OCI-LY1 (cell line): ENCODE measurements around the gene LGALS13.

Experiments
- H2AFZ ChIP-seq: fragments of 200-600 bp; sonication (generic), shearing (Covaris generic); 2 replicates; pipeline ENCODE4 v1.6.0; 2014; ENCODE audit warnings: antibody characterized with exemption, mild to moderate bottlenecking, low read length
- H3F3A ChIP-seq: fragments of 200-600 bp; sonication (generic), shearing (Covaris generic); 2 replicates; pipeline ENCODE4 v1.6.0; 2014; ENCODE audit warnings: mild to moderate bottlenecking, antibody characterized with exemption, low read length, moderate library complexity; ENCODE audit not compliant: insufficient read depth
- H3K27ac ChIP-seq: fragments of 200-600 bp; sonication (generic); 2 replicates; pipeline ENCODE4 v1.5.1; 2014; ENCODE audit warnings: low read length, mixed run types, mild to moderate bottlenecking, low read depth; ENCODE audit not compliant: poor library complexity, severe bottlenecking
- H3K27me3 ChIP-seq: fragments of 200-600 bp; sonication (generic); 2 replicates; pipeline ENCODE4 v1.6.0; 2014; ENCODE audit warnings: antibody characterized with exemption, mild to moderate bottlenecking, low read length, moderate library complexity; ENCODE audit not compliant: insufficient read depth
- H3K36me3 ChIP-seq: fragments of 200-600 bp; sonication (generic); 2 replicates; pipeline ENCODE4 v1.6.1; 2014; ENCODE audit warnings: mild to moderate bottlenecking, antibody characterized with exemption, low read length, moderate library complexity, mixed read lengths; ENCODE audit not compliant: insufficient read depth
- H3K4me1 ChIP-seq: fragments of 200-600 bp; sonication (generic); 2 replicates; pipeline ENCODE4 v1.5.1; 2014; ENCODE audit warnings: mild to moderate bottlenecking, low read length, moderate library complexity; ENCODE audit not compliant: insufficient read depth, severe bottlenecking
- H3K4me2 ChIP-seq: fragments of 200-600 bp; sonication (generic), shearing (Covaris generic); 2 replicates; pipeline ENCODE4 v1.6.1; 2014; ENCODE audit warnings: low read length
- H3K4me3 ChIP-seq: fragments of 200-600 bp; sonication (generic); 2 replicates; pipeline ENCODE4 v1.5.1; 2014; ENCODE audit warnings: low read length, low read depth, mild to moderate bottlenecking, mixed read lengths; ENCODE audit not compliant: poor library complexity, severe bottlenecking
- H3K79me2 ChIP-seq: fragments of 200-600 bp; shearing (Covaris generic); 2 replicates; pipeline ENCODE4 v1.6.1; 2016; ENCODE audit warnings: mixed run types, low read length, mixed read lengths; ENCODE audit not compliant: insufficient read depth
- H3K9ac ChIP-seq: fragments of 200-600 bp; sonication (generic), shearing (Covaris generic); 2 replicates; pipeline ENCODE4 v1.6.1; 2014; ENCODE audit warnings: mild to moderate bottlenecking, low read length, mixed read lengths
- H3K9me2 ChIP-seq: fragments of 200-600 bp; sonication (generic), shearing (Covaris generic); 2 replicates; pipeline ENCODE4 v1.6.1; 2014; ENCODE audit warnings: low read depth, mild to moderate bottlenecking, low read length, mixed read lengths
- H3K9me3 ChIP-seq: fragments of 200-600 bp; shearing (Covaris generic); 2 replicates; pipeline ENCODE4 v1.6.1; 2014; ENCODE audit warnings: low read length, mixed read lengths
- H4K20me1 ChIP-seq: fragments of 200-600 bp; sonication (generic), shearing (Covaris generic); 2 replicates; pipeline ENCODE4 v1.6.0; 2016; ENCODE audit warnings: mild to moderate bottlenecking, low read length; ENCODE audit not compliant: insufficient read depth
- EZH2 ChIP-seq: fragments of 200-600 bp; sonication (generic), shearing (Covaris generic); IDR thresholded peaks from 2 replicates; pipeline ENCODE4 v1.8.0; 2017; ENCODE audit warnings: borderline replicate concordance, mixed run types, mild to moderate bottlenecking, antibody characterized with exemption, low read length, moderate library complexity, mixed read lengths
- TF ChIP-seq, protein P1 (sequence below): fragments of 200-600 bp; sonication (generic), shearing (Covaris generic); IDR thresholded peaks from 2 replicates; pipeline ENCODE4 v1.5.1; 2017; ENCODE audit warnings: mild to moderate bottlenecking, antibody characterized with exemption, low read length, moderate library complexity, mixed read lengths

The LGALS13 gene

DNA sequence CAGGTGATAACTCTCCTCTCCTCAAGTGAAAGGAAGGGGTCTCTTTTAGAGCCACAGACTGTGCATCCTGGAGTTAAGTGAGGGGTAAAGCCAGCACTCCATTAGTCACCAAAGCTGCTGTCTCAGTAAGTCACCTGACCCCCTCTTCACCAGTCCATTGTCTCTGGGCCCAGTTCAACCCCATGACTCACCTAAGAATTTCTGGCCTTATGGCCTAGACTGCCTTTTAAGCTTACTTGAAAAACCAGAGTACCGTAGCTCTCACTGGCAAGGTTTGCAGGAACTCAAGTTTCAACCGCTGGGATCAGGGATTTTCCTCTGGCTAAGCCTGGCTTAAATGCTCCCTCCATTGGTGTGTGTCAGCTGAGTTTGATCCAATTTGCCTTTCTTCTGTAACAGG lies 38.9 kb upstream of the LGALS13 start:
- Histone ChIP-seq H4K20me1 (no peaks in the 10 kb centered on the region), H3K27ac (no peak overlapping the region), H3K4me2 (no peak overlapping the region), H3K36me3 (no peaks in the 10 kb centered on the region), H3K9ac (no peak overlapping the region), H3K9me2 (no peaks in the 10 kb centered on the region), H3K4me3 (no peak overlapping the region), H2AFZ (no peak overlapping the region), H3K27me3 (no peaks in the 10 kb centered on the region), H3K4me1 (peaks cover 6% of the 10 kb centered on the region), H3K79me2 (no peaks in the 10 kb centered on the region), H3K9me3 (no peaks in the 10 kb centered on the region), H3F3A (no peaks in the 10 kb centered on the region)
- no peak for TF ChIP-seq EZH2
- TF ChIP-seq, protein P1, sequence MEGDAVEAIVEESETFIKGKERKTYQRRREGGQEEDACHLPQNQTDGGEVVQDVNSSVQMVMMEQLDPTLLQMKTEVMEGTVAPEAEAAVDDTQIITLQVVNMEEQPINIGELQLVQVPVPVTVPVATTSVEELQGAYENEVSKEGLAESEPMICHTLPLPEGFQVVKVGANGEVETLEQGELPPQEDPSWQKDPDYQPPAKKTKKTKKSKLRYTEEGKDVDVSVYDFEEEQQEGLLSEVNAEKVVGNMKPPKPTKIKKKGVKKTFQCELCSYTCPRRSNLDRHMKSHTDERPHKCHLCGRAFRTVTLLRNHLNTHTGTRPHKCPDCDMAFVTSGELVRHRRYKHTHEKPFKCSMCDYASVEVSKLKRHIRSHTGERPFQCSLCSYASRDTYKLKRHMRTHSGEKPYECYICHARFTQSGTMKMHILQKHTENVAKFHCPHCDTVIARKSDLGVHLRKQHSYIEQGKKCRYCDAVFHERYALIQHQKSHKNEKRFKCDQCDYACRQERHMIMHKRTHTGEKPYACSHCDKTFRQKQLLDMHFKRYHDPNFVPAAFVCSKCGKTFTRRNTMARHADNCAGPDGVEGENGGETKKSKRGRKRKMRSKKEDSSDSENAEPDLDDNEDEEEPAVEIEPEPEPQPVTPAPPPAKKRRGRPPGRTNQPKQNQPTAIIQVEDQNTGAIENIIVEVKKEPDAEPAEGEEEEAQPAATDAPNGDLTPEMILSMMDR = no peak

DNA sequence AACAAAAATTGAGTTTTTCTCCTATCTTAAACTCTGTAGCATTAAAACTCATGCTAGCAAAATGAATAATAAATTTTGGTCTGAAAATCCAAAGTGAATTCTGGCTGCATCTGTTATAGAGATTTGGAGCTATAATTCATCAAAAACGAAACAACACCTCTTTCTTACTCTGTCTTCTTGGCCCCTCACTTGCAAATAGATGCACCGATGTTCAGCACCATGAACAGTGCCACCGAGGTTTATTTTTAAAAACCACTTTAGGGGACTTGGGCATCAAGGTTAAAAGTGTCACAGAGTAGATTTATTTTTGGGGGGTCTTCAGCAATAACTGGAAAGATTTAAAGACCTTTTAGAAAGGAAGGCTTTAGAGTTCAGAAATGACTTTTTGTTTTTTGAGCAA lies 36.3 kb upstream of the LGALS13 start:
- Histone ChIP-seq H3K4me2 (no peak overlapping the region), H2AFZ (no peak overlapping the region), H3K79me2 (no peaks in the 10 kb centered on the region), H3K4me3 (no peak overlapping the region), H4K20me1 (no peaks in the 10 kb centered on the region), H3K9me2 (no peaks in the 10 kb centered on the region), H3K9ac (no peak overlapping the region), H3K27me3 (no peaks in the 10 kb centered on the region), H3K9me3 (no peaks in the 10 kb centered on the region), H3F3A (no peaks in the 10 kb centered on the region), H3K4me1 (no peaks in the 10 kb centered on the region), H3K36me3 (no peaks in the 10 kb centered on the region), H3K27ac (no peak overlapping the region)
- TF ChIP-seq, protein P1 = no peak
- no peak for TF ChIP-seq EZH2

DNA sequence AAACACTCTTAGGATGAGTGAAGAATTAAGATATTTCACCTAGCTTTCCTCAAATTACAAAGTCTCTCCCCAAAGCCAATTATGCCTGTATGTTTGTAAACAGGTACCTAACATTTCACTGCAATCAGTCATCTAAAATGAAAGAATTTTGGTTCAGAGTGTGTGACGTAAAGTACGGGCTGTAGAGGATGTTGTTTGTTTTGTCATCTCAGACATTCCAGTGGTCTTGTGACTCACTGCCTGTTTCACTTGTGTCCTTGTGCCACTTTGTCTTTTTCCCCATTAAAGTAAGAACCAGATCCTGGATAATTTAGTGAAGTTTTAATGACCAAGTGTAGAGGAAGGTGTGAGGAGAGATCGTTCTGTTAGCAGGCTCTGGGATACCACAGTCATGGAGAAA lies 33.7 kb upstream of the LGALS13 start:
- no peak overlapping the region for H2AFZ ChIP-seq
- no peaks in the 10 kb centered on the region for H3K36me3 ChIP-seq
- no peak overlapping the region for H3K4me2 ChIP-seq
- H3K4me3 ChIP-seq = no peak overlapping the region
- H3K9ac ChIP-seq = no peak overlapping the region
- H3K27me3 ChIP-seq = no peaks in the 10 kb centered on the region
- H3K79me2 ChIP-seq = no peaks in the 10 kb centered on the region
- no peak overlapping the region for H3K27ac ChIP-seq
- H3K9me3 ChIP-seq = no peaks in the 10 kb centered on the region
- H3F3A ChIP-seq = no peaks in the 10 kb centered on the region
- H3K9me2 ChIP-seq = no peaks in the 10 kb centered on the region
- no peaks in the 10 kb centered on the region for H4K20me1 ChIP-seq
- no peaks in the 10 kb centered on the region for H3K4me1 ChIP-seq
- no peak for TF ChIP-seq EZH2
- TF ChIP-seq, protein P1 = no peak
